Colonic mucosa (tissue), 4 donors: ENCODE results near the gene MAG. TPM values are rescaled to one million over a fixed set of nuclear protein-coding genes. Genes with fewer than 3 reads are reported as not detected.

Experiments
- DNase-seq: peaks from one replicate; pipeline ENCODE4 v3.0.0-alpha.2; 2020
- H3K27ac ChIP-seq: fragments of 200-600 bp; one replicate; pipeline ENCODE4 v1.8.0; 2021
- H3K27me3 ChIP-seq: fragments of 200-600 bp; one replicate; pipeline ENCODE4 v1.8.0; 2021
- H3K36me3 ChIP-seq: fragments of 200-600 bp; one replicate; pipeline ENCODE4 v1.8.0; 2021
- H3K4me1 ChIP-seq: fragments of 200-600 bp; one replicate; pipeline ENCODE4 v1.8.0; 2021; ENCODE audit warnings: mild to moderate bottlenecking
- H3K4me3 ChIP-seq: fragments of 200-600 bp; one replicate; pipeline ENCODE4 v1.8.0; 2021
- H3K9ac ChIP-seq, 2 donors: one replicate each; pipeline ENCODE4 v1.7.0; 2013; ENCODE audit warnings: control low read depth in 2 of 2, low read depth in 2 of 2, low read length in 2 of 2
- H3K9me3 ChIP-seq: fragments of 200-600 bp; one replicate; pipeline ENCODE4 v1.8.0; 2021
- intact Hi-C: fragments of 100-400 bp; cut with DNase I; formaldehyde crosslinking; loops from one replicate; pipeline ENCODE4 v1.14.1; 2022
- total RNA-seq, 2 donors: library from RNA; stranded (reverse); fragmentation: NEBNext Ultra II Directional in 1 of 2; extraction: Animal tissue kit (Norgen Biotek cat#: 25700) in 1 of 2; gene quantifications; one replicate each; pipeline ENCODE4 v1.2.1, GENCODE V29; 2021
- TF ChIP-seq, protein P1 (sequence below): fragments of 200-600 bp; IDR thresholded peaks from one replicate; pipeline ENCODE4 v1.8.0; 2022; ENCODE audit warnings: antibody characterized with exemption, mild to moderate bottlenecking
- donor health status: healthy.
- donor health status: DM: no; HTN: no; CAD: no.
- donor health status: DM: no; HTN: no; CAD: no.

MAG gene
- total RNA-seq, 2 donors from 2014 or later, result not detected

DNA sequence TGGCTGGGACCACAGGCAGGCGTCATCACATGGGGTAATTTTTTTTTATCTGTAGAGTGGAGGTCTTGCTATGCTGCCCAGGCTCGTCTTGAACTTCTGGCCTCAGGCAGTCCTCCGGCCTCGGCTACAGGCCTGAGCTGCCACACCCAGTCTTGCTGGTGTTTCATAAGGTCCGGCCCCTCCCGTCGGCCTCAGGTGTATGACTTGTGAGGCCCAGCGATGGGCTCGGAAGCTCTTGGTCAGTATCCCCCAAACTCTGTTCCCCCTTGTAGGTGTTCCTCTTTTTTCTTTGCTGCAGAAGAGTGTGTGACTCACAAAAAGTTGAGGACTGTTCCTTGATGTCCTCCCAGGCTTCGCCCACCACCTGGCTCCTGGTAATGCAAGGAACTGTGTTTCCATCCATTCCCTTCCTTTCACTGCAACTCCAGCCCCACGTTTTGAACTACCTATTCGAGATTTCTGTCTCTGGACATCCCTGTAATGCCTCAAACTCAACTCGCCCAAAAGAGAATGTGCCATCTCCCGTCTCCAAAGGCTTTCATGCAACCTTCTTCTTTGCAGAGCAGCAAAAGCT lies 18.2 kb upstream of the MAG start:
- Histone ChIP-seq H3K9me3 (no peaks in the 10 kb centered on the region), H3K4me3 (no peak overlapping the region), H3K27ac (no peak overlapping the region), H3K9ac (no peak overlapping the region), H3K27me3 (no peaks in the 10 kb centered on the region), H3K4me1 (peaks cover 5% of the 10 kb centered on the region), H3K36me3 (peaks cover 13% of the 10 kb centered on the region)
- DNase-seq, result no peak
- intact Hi-C loops, result loop anchor here (10.0 kb wide), 1 partner anchor 221 kb away; the partner anchor contains the start of gene KRTDAP
- TF ChIP-seq, protein P1, sequence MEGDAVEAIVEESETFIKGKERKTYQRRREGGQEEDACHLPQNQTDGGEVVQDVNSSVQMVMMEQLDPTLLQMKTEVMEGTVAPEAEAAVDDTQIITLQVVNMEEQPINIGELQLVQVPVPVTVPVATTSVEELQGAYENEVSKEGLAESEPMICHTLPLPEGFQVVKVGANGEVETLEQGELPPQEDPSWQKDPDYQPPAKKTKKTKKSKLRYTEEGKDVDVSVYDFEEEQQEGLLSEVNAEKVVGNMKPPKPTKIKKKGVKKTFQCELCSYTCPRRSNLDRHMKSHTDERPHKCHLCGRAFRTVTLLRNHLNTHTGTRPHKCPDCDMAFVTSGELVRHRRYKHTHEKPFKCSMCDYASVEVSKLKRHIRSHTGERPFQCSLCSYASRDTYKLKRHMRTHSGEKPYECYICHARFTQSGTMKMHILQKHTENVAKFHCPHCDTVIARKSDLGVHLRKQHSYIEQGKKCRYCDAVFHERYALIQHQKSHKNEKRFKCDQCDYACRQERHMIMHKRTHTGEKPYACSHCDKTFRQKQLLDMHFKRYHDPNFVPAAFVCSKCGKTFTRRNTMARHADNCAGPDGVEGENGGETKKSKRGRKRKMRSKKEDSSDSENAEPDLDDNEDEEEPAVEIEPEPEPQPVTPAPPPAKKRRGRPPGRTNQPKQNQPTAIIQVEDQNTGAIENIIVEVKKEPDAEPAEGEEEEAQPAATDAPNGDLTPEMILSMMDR, result no peak

DNA sequence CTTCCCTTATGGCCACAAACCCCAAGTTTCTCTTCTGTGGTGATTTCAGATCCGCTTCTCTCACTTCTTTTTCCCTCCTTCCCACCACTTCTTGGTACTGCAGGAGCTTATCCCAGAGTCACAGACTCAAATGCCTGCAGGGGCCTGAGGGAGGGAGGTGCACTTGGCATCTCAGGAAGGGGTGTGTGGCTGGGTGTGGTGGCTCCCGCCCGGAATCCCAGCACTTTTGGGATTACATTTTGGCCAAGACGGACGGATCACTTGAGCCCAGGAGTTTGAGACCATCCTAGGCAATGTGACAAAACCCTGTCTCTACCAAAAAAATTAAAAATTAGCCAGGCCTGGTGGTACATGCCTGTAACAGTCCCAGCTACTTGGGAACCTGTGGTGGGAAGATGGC lies 17.6 kb upstream of the MAG start:
- intact Hi-C loops, result loop anchor here (10.0 kb wide), 1 partner anchor 220 kb away; the partner anchor contains the start of gene KRTDAP
- peaks cover 19% of the 10 kb centered on the region for H3K36me3 ChIP-seq
- H3K4me1 ChIP-seq, result peaks cover 5% of the 10 kb centered on the region

DNA sequence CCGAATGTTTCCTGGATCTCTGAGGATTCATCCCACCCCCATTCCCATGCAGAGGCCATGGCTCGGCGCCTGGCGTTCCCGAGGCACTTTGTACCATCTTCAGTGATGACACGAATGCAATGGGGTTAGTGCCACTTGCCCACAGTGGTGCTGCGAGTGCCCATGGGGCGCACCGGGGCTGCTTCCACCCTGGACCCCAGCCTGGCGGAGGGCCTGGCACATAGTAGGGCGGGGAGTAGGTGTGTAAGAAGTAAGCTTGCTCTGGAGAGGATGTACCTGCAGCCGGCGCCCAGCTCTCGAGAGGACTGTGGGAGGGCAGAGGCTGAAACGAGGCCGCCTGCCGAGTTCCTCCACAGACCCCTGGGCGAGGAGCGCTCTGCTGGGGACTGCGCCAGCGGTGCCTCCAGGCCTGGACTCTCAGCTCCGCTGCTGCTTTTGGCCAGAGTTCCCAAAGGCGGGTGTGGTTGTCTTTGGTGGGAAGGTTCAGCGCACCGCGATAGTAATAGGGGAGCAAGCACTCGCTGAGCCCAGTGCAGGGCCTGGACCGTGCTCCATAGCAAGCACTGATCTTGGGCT lies 15.2 kb upstream of the MAG start:
- Histone ChIP-seq H3K9me3 (no peaks in the 10 kb centered on the region), H3K36me3 (peaks cover 9% of the 10 kb centered on the region), H3K4me3 (no peak overlapping the region), H3K9ac (no peak overlapping the region), H3K4me1 (no peaks in the 10 kb centered on the region), H3K27ac (no peak overlapping the region), H3K27me3 (no peaks in the 10 kb centered on the region)
- DNase-seq, result no peak
- intact Hi-C loops, result loop anchor here (10.0 kb wide), 1 partner anchor 218 kb away; the partner anchor contains the start of gene KRTDAP
- TF ChIP-seq, protein P1, result no peak

More for the DNA sequence above, 17.6 kb upstream of the MAG start:
- TF ChIP-seq, protein P1, result no peak
- H3K27me3 ChIP-seq, result no peaks in the 10 kb centered on the region
- H3K27ac ChIP-seq, result no peak overlapping the region
- no peak for DNase-seq
- no peak overlapping the region for H3K4me3 ChIP-seq
- H3K9me3 ChIP-seq, result no peaks in the 10 kb centered on the region
- no peak overlapping the region for H3K9ac ChIP-seq

DNA sequence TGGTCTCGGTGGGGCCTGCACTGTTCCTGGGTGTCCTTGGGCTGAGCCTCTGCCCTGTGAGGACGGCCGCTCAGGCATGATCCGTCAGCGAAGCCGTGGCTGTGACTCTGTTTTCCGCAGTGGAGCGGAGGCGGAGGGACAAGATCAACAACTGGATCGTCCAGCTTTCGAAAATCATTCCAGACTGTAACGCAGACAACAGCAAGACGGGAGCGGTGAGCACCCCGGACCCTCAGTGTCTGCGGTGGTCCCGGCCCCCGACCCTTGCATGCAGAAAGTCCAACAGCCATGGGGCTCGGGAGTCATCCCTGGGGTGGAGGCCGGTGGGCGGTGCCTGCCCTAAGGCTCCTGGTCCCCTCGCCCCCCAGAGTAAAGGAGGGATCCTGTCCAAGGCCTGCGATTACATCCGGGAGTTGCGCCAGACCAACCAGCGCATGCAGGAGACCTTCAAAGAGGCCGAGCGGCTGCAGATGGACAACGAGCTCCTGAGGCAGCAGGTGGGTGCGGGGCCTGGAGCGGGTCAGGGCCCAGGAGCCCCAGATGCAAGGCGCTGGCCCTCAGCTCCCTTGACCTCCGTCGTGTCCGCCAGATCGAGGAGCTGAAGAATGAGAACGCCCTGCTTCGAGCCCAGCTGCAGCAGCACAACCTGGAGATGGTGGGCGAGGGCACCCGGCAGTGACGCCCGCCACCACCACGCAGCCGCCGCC lies 13.2 kb upstream of the MAG start:
- no peaks in the 10 kb centered on the region for H3K9me3 ChIP-seq
- intact Hi-C loops, result loop anchor here (10.0 kb wide), 1 partner anchor 216 kb away; the partner anchor contains the start of gene KRTDAP

GRCh38 chr19:35279374-35279773 lies 12.6 kb upstream of the MAG start:
- Histone ChIP-seq H3K9ac (no peak overlapping the region), H3K36me3 (peaks cover 9% of the 10 kb centered on the region), H3K4me1 (no peaks in the 10 kb centered on the region), H3K4me3 (no peak overlapping the region), H3K27me3 (no peaks in the 10 kb centered on the region), H3K27ac (no peak overlapping the region), H3K9me3 (no peaks in the 10 kb centered on the region)
- TF ChIP-seq, protein P1, result no peak
- DNase-seq, result no peak
- intact Hi-C loops, result loop anchor here (10.0 kb wide), 1 partner anchor 215 kb away; the partner anchor contains the start of gene KRTDAP

More for the DNA sequence above, 13.2 kb upstream of the MAG start:
- H3K4me1 ChIP-seq, result no peaks in the 10 kb centered on the region
- H3K36me3 ChIP-seq, result peaks cover 9% of the 10 kb centered on the region
- no peaks in the 10 kb centered on the region for H3K27me3 ChIP-seq
- no peak overlapping the region for H3K9ac ChIP-seq
- TF ChIP-seq, protein P1, result no peak
- no peak overlapping the region for H3K27ac ChIP-seq
- no peak overlapping the region for H3K4me3 ChIP-seq
- no peak for DNase-seq
